HG02588 (cell line): ENCODE measurements around the gene FZD4.
A peak's percentile ranks its signal among the peaks of the same experiment; 100 is the strongest.
"Not testable (repeated sequence)": the region's sequence is repeated elsewhere in the genome, so short reads cannot be mapped to it uniquely, and the experiment has no call there.

Experiments
- ATAC-seq: cut with Tn5 transposase; IDR thresholded peaks from one replicate; pipeline ENCODE4 v1.9.1; 2021; ENCODE audit warnings: mild to moderate bottlenecking, moderate library complexity; ENCODE audit not compliant: unreplicated experiment

FZD4 gene

GRCh38 chr11:86977441-86978050, 22.4 kb upstream of the FZD4 start:
- ATAC-seq: no peak

- ATAC-seq: no peak
Observed at GRCh38 chr11:86972734-86973133, 17.5 kb upstream of the FZD4 start.

GRCh38 chr11:86969258-86969657, 14.1 kb upstream of the FZD4 start:
- ATAC-seq: no peak

- not testable (repeated sequence) for ATAC-seq
Observed at GRCh38 chr11:86967601-86968000, 12.4 kb upstream of the FZD4 start.

- ATAC-seq: no peak
Observed at GRCh38 chr11:86957976-86958646, 2.9 kb upstream of the FZD4 start.

GRCh38 chr11:86956905-86957195, 1.7 kb upstream of the FZD4 start:
- ATAC-seq: no peak

- no peak for ATAC-seq
Observed at GRCh38 chr11:86955111-86955360, 159 bp downstream of the FZD4 start.

GRCh38 chr11:86954269-86955110, 705 bp downstream of the FZD4 start:
- peak; percentile 11 for ATAC-seq

GRCh38 chr11:86952221-86952875, 2.8 kb downstream of the FZD4 start:
- ATAC-seq: no peak

- ATAC-seq: no peak
Observed at GRCh38 chr11:86951706-86952105, 3.5 kb downstream of the FZD4 start.

GRCh38 chr11:86950661-86950995, 4.6 kb downstream of the FZD4 start:
- no peak for ATAC-seq

GRCh38 chr11:86949995-86950660, 5.1 kb downstream of the FZD4 start:
- ATAC-seq: no peak

- ATAC-seq: no peak
Observed at GRCh38 chr11:86948733-86949132, 6.5 kb downstream of the FZD4 start.

GRCh38 chr11:86947541-86947940, 7.7 kb downstream of the FZD4 start:
- ATAC-seq: no peak

- ATAC-seq: not testable (repeated sequence)
Observed at GRCh38 chr11:86943505-86943904, 11.7 kb downstream of the FZD4 start.

GRCh38 chr11:86941871-86942599, 13.2 kb downstream of the FZD4 start:
- no peak for ATAC-seq

- no peak for ATAC-seq
Observed at GRCh38 chr11:86941077-86941870, 13.9 kb downstream of the FZD4 start.

- ATAC-seq: no peak
Observed at GRCh38 chr11:86940122-86940777, 14.9 kb downstream of the FZD4 start.
